MM.1S (cell line): Measurements from ENCODE around the gene TNFRSF4.

Experiments
- CTCF ChIP-seq: fragments of 300-600 bp; sonication (generic); IDR thresholded peaks from 2 replicates; pipeline ENCODE4 v1.5.1; 2016; ENCODE audit warnings: antibody characterized with exemption, low read length, mixed read lengths
- EZH2 ChIP-seq: fragments of 300-600 bp; sonication (generic); optimal IDR thresholded peaks from 2 replicates; pipeline ENCODE3; 2017; ENCODE audit warnings: low read depth, mild to moderate bottlenecking, antibody characterized with exemption, low read length, mixed read lengths
- EZH2phosphoT487 ChIP-seq: fragments of 300-600 bp; sonication (generic); IDR thresholded peaks from 2 replicates; pipeline ENCODE4 v1.6.1; 2018; ENCODE audit warnings: antibody characterized with exemption, low read length

DNA sequence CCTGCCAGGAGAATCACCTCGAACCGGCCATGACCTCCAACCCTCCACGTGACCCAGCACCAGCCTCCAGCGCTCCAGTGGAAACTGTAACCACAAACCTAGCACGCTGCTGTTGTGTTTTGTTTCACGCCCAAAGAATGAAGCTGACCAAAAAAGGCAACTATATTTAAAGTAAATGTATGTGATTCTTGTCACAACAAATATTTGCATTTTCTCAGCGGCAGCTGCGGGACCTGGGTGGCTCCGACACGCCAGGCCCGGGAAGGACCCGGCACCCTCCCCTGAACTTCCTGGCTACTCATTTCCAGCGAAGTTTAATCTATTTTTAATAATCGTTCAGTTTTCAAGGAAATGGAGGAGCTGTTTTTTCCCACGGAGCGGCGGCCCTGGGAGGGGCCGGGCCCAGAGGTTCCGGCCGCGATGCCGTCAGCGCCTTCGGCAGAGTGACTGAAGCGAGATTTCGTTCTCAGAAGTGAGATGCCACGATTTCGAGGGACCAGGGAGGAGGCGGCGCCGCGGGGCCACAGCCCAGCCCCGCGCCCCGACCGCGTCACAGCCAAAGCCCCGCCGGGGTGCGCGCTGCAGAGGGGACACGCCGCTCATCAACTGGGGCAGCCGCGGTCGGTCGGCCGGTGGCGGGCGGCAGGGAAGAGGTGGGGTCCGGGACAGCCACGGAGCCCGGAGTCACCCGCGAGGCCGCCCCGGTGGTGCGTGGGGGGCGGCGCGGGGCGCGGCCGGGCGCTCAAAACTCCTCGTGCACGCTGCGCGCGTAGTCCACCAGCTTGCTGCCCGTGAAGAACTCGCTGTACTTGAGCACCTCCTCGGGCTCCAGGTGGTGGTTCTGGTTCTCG, 3.0 kb upstream of the TNFRSF4 start:
- TF ChIP-seq CTCF = no peak
- no peak for TF ChIP-seq EZH2
- TF ChIP-seq EZH2phosphoT487 = no peak
